ENCODE data around the gene COPS6.

DNA sequence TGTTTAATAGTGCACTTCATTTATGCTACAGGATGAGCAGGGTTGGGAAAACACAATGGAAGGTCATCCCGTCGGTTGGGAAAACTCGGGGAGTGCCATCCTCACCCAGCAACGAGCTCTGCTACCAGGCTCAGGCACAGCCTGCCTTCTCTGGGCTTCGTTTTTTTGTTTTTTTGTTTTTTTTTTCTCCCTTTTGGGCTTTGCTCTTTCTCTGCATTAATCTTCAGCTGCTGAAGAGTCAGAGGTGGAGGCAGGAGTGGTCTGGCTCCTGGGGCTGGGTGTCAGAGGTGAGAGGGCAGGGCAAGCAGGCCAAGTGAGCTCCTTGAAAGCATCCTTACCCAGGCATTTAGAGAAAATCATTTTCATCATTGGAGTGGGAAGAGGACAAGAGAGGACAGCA is 18.8 kb upstream of the COPS6 start:
- TF ChIP-seq, protein P1, sequence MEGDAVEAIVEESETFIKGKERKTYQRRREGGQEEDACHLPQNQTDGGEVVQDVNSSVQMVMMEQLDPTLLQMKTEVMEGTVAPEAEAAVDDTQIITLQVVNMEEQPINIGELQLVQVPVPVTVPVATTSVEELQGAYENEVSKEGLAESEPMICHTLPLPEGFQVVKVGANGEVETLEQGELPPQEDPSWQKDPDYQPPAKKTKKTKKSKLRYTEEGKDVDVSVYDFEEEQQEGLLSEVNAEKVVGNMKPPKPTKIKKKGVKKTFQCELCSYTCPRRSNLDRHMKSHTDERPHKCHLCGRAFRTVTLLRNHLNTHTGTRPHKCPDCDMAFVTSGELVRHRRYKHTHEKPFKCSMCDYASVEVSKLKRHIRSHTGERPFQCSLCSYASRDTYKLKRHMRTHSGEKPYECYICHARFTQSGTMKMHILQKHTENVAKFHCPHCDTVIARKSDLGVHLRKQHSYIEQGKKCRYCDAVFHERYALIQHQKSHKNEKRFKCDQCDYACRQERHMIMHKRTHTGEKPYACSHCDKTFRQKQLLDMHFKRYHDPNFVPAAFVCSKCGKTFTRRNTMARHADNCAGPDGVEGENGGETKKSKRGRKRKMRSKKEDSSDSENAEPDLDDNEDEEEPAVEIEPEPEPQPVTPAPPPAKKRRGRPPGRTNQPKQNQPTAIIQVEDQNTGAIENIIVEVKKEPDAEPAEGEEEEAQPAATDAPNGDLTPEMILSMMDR (IDR thresholded peaks at IDR 0.05): no peak
- TF ChIP-seq EZH2phosphoT487 (IDR thresholded peaks at IDR 0.05) (no peak), EZH2 (IDR thresholded peaks at IDR 0.05) (no peak)

Data from neural progenitor cell (in vitro differentiated cells).